ENCODE data around the gene VKORC1.

The VKORC1 gene

DNA sequence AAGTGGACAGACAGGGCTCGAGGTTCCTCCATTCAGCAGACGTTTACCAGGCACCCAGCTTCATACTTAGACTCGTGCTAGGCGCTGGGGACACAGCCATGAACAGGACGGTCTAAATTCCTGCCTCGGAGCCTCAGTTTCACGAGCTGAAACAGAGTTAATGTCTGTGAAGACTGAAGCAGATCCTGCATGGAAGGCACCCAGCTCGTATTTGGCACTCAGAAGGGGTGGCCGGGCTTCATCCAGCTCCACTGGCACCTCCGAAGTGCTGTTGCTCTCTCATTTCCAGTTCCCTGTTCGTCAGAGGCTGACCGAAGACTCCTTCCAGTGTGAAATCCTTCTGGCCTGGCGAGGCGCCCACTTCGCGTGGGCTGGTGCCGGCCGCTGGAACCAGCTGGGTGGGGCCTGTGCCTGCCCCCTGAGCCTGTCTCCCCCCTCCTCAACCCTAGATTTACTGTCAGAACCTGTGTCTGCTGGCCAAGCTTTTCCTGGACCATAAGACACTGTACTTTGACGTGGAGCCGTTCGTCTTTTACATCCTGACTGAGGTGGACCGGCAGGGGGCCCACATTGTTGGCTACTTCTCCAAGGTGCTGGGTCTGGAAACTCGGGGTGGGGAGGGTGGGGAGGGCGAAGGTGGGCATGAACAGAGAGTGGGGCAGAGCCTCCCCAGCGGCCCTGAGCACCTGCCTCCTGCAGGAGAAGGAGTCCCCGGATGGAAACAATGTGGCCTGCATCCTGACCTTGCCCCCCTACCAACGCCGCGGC is 35.2 kb upstream of the VKORC1 start:
- DNase-seq: no peak

DNA sequence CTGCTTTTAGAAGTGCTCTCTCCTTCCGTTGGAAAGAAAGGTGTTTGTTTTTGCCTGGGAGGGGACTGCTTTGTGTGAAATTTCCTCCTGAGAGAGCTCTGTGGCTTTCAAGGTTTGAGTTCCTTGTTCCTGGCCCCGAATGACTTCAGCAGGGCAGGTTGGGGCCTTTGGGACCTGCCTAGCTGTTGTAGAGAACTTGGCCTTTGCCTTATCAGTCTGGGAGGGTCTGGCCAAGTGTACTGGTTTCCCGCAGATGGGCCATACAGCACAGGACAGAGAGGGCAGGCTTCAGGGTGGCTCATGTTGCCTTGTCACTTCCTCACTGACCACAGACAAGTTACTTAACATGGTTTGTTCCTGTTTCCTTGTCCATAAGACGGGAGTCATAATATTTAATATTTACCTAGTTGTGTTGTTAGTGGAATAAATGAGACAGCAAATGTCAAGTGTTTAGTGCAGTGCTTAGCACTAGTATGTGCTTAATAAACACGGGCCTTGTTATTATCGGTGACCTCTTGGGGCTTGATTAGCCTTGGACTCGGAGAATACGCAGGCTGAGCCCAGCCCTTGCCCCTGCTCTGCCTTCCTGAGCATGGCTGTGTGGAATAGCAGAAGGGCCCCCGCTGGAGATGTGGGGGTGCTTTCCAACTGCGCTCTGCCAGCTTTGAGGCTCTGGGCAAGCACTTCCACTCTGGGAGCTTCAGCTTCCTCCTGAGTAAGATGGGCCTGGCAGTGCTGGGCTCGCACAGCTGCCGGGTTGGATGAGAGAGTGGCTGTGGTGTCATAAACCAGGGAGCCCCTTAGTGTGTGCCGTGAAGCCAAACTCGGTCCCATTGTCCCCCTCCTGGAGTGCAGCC is 34.3 kb upstream of the VKORC1 start:
- no peak for DNase-seq

DNA sequence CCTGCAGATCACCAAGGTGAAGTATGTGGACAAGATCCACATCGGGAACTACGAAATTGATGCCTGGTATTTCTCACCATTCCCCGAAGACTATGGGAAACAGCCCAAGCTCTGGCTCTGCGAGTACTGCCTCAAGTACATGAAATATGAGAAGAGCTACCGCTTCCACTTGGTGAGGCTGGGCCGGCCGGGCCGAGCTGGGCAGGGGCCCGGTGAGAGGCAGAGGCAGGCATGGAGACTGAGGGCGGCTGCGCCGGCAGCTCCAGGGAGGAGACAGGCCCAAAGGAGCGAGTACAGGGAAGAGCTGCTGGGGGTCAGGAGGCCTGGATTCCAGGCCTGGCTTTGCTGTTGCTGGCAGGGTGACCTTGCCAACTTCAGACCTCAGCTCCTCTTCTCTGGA is 32.6 kb upstream of the VKORC1 start:
- DNase-seq: no peak

DNA sequence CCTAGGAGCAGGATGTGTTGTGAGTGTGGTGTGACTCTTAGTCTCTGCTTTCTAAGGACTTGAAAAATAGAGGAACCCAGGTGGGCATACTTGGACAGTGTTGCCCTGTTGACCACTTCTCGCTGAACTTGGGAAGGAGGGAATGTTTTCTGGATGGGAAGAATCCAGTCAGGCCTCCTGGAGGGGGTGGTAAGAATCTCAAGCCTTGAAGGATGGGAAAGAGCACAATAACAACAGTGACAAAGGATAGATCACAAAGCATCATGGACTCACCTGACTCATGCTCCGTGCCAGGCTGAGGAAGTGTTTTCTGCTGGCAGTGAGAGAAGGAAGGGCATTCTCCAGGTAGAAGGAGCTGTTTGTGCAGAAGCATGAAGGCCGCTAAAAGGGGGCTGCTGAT is 31.2 kb upstream of the VKORC1 start:
- DNase-seq: no peak

DNA sequence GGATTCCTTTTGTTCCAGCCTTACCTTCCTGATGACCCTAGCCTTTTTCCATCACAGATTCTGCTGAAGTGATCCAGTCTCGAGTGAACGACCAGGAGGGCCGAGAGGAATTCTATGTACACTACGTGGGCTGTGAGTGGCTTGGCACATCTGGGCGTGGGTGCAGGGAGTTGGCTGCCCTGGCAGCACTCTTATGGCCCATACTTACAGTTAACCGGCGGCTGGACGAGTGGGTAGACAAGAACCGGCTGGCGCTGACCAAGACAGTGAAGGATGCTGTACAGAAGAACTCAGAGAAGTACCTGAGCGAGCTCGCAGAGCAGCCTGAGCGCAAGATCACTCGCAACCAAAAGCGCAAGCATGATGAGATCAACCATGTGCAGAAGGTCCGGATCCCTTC is 25.5 kb upstream of the VKORC1 start:
- no peak for DNase-seq

DNA sequence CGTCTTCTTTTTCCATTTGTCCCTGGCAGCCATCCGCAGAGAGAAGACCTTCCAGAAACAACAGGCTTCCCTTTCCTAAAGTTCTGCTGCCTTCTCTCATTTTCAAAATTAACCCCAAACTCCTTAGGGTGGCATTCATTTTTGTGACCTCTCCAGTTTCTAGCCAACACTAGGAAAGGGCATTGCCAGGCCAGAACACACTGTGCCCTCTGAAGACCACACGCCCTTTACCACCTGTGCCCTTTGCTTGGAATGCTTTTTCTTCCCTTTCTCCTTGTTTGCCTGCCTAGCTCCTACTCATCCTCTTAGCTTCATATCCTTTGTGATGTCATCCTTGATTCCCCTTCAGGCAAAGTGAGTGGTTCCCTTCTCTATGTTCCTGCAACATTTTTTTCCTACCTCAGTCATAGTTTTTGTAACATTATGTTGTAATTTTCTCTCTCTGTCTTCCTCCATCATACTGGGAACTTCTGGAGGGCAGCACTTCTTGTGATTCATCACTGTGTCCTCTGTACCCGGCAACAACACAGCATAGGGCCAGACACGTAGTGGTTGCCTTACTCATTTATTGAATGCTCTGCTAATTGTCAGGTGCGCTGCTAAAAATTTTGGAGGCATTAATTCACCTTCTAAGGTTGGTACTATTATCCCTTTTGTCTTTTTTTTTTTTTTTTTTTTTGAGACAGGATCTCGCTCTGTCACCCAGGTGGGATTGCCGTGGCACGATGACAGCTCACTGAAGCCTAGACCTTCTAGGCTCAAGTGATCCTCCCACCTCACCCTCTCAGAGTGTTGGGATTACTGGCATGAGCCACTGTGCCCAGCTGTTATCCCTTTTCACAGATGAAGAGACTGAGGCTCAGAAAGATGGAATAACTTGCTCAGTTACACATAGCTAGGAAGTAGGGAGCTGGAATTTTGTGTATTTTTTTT is 23.9 kb upstream of the VKORC1 start:
- no peak for DNase-seq

DNA sequence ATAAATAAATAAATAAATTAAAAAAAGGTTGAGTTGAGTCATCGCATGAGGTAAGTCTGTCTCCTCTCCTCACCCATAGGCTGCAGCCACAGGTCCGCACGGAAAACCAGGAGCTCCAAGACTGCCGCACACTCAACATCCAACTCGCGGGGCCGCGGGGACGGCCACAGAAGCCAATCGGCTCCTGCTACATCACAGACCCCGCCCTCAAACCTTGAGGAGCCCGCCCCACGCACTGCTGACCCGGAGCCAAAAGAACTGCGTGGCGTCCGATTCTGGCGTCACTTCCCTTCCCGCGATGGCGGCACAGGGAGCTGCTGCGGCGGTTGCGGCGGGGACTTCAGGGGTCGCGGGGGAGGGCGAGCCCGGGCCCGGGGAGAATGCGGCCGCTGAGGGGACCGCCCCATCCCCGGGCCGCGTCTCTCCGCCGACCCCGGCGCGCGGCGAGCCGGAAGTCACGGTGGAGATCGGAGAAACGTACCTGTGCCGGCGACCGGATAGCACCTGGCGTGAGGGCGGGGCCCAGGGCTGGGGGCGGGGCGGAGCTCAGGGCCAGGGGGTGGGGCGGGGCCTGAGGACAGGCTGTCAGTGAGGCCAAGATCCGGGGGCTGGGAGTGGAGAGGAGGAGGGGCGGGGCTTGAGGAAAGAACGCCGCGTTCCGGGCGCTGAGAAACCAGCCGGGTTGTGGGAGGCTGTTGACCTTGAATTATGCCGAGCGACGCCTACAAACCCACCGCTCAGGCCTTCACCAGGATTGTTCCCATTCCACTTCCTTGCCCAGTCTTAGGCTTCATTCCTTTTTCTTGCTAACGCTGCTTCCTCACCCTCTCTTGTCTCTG is 23.0 kb upstream of the VKORC1 start, which contains the start of gene KAT8:
TSS of gene KAT8 (plus strand) at position 281 of the 839 bp plus-strand sequence. CDS start at position 299, 18 bp downstream.
- DNase-seq: peak; percentile 98

DNA sequence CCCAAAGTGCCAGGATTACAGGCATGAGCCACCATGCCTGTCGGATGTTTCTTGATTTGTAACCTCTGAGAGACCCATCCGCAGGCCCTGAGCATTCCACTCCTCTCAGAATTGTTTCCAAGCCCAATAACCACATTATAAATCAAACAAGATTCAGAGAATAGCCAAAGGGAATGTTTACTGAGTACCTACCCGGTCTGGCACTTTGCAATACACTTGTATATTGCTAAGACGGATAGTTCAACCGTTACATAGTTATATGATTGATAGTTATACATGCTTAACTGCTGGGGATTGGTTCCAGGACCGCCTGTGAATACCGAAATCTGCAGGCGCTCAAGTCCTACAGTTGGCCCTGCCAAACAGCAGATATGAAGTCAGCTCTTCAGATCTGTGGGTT is 19.9 kb upstream of the VKORC1 start:
- DNase-seq: no peak

DNA sequence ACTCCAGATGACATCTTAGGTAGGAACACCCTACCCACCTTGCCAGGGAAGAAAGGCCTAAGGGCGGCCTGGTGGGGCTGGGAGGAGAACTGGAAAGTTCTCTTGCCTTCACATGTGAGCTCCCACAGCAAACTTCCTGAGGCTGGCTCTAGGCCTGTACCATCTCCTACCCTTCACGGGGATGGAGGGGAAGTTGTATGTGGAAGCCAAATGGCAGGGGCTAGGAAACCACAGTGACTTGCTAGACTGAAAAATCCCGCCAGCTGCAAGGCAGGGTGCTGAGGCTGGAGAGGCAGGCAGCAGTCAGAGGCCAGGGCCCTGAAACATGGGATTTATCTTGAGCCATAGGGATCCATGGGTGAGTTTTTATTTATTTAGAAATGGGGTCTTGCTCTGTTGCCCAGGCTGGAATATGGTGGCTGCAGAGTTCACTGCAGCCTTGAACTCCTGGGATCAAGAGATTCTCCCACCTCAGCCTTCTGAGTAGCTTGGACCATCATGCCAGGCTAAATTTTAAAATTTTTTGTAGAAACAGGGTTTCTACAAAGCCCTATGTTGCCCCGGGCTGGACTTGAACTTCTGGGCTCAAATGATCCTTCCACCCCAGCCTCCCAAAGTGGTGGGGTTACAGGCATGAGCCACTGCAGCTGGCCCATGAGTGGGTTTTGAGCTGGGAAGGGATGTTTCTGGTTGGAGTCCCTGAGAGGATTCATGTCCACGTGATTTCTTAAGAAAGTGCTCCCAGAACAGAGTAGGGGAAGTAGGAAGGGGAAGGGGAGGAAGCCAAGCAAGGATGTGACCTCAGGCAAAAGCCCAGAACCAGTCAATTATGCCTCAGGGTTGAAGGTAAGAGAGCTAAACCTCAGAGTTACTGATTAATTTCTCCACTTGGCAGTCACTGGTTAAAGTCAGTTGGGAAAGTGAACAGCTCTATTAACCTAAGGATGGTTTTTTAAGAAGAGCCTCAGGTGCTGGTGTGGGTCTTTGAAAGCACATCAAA is 18.8 kb upstream of the VKORC1 start:
- no peak for DNase-seq

DNA sequence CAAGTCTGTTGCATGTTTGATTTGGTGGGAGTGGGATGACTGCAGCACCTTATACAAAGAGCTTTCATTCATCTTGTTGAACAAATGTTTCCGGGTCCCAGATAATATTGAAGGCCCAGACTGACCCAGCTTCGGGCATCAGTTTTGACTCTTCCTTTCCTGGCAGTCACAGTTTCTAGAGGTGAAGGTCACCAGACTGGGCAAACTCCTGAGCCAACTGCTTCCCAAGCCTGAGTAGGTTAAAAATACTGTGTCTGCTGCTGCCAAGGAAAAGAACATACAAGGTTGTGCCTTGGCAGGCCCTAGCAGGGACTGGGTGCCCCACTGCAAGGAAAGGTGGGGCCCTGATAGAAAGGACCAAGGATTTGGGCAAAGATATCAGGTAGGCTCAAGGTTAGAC is 18.1 kb upstream of the VKORC1 start:
- no peak for DNase-seq

DNA sequence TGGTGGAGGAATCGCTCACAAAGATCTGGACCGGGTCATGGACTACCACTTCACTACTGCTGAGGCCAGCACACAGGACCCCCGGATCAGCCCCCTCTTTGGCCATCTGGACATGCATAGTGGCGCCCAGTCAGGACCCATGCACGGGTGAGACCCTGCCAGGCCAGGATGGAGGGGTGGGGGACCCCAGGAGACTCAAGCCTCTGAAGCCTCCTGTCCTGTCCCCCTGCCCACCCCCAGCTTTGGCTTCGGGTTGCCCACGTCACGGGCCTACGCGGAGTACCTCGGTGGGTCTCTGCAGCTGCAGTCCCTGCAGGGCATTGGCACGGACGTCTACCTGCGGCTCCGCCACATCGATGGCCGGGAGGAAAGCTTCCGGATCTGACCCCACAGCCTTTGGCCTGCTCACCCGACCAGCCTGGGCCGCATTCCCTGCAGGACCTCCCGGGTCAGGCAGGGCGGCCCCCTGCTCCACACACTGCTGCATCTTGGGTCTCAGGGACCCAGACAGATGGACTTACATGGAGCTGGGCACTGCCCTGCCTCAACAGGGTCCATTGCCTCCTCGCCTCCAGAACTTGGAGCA is 17.4 kb upstream of the VKORC1 start:
- DNase-seq: no peak

DNA sequence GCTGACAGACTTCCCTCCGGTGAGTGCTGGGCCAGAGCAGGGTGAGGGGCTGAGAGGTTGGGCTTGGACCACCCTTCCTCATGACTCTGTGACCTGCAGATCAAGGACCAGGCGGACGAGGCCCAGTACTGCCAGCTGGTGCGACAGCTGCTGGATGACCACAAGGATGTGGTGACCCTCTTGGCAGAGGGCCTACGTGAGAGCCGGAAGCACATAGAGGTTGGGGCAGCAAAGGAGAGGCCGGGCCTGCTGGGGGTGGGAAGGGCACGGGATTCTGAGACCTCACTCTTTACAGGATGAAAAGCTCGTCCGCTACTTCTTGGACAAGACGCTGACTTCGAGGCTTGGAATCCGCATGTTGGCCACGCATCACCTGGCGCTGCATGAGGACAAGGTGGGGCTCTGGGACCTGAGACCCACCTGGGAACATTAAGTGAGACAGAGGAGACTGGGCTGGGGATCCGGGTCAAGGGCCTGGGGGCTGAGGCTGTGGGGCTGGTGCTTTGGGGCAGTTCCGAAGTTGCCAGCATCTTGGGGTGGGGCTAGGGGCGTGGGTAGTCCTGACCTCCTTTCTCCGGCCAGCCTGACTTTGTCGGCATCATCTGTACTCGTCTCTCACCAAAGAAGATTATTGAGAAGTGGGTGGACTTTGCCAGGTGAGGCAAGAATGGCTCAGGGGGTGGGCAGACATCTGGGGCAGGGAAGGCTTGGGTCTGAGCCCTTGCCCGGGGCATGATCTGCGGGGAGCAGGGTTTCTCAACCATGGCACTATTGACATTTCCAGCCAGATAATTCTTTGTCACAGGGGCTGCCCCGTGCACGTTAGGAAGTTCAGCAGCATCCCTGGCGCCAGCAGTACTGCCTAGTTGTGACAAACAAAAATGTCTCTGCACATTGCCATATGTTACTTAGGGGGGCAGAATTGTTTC is 15.8 kb upstream of the VKORC1 start:
- no peak for DNase-seq

DNA sequence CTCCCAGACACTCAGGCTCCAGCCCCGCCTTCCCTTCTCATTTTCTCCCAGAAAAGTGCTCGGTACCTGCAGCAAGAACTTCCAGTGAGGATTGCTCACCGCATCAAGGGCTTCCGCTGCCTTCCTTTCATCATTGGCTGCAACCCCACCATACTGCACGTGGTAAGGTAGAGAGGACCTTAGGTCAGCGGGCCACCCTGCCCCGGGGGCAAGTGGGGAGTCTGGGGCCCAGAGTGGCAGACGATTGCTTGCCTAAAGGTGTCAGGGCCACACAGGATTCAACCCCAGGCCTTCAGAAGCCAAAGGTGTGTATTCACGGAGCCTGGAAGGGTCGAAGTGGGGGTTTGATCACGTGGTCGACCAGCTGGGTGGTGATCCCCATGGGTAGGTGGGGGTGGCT is 15.0 kb upstream of the VKORC1 start:
- no peak for DNase-seq

DNA sequence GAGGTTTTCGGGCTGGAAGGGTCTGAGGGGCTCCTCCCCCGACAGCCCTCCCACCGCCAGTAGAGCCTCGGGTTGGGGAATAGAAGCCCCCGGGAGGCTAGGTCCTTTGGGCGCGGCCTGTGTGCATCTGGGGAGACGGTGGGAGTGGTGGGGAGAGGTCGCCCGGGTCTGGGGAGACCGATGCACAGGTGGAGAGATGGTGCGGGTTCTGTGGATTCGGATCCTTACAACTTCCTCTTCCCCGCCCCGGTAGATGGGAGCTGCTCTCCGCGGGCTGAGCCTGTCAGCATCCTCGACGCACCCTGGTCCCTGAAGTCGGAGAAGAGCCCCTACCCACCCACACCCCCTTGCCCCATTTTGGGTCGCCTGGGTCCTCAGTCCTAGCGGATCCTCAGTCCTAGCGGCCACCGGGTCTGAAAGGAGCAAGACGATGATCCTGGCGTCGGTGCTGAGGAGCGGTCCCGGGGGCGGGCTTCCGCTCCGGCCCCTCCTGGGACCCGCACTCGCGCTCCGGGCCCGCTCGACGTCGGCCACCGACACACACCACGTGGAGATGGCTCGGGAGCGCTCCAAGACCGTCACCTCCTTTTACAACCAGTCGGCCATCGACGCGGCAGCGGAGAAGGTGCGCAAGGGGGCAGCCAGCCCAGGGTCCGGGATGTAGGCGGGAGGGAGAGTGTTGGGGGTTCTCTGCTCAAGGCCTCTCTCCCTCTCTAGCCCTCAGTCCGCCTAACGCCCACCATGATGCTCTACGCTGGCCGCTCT is 14.4 kb upstream of the VKORC1 start:
- no peak for DNase-seq

DNA sequence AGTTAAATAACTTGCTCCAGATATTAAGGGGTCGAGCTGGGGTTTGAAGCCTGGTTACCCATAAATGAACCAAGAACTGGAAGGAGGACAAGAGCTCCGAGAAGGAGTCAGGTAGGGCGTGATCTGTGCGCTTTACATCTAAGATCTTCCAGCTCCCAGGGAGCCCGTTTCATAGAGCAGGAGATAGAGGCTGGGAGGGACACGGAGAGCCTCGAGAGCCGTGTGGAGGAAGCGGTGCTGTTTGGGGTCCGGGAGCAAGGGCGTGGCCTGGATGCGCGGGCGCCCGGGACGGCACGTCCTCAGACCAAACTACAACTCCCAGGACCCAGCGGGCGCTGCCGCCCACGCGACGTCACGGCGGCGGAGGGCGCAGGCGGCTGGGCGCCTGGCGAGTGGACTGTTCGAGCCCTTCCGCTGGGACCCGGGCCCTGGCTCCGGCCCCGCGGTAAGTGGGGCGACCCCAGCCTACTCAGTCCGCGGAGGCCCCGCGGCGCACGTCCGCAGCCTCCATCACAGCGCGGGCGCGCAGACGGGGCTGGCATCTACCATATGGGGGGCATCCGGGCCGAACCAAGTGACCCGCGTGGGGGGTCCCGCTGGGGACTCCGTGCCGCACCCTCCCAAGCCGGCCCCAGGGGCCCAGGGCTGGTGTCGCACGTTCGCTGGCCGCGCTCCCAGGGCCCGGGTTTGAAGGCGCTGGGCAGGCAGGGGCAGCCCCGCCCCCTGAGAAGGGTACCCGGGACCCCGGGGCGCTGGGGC is 13.6 kb upstream of the VKORC1 start, which contains the start of gene BCKDK:
TSS of gene BCKDK (plus strand) at position 352 of the 759 bp plus-strand sequence. CDS start 838 bp downstream, outside the sequence.
- DNase-seq: peak; percentile 47

DNA sequence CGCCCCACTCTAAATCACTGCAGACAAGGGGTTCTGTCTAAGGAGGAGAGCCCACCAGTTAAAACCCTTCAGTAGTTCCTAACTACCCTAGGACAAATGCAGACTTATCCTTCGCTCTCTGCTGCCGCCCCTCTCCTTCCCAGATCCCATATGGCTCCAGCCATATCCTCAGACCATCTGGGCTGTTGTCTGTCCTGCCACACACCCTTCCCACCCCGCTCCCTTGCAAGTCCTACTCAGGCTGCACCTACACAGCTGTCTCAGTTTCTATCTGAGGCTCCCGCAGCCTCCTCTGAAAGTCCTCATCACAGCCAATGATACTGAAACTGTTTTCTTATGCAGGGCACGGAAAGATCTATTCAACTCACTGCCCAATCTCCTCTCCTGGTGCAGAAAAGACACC is 12.9 kb upstream of the VKORC1 start:
- DNase-seq: no peak

All from NCI-H1092 treated with DMSO at 0.1 percent for 48 hours (cell line).